Heart left ventricle (tissue), 16 donors: ENCODE results near the gene GAS7. TPM values are rescaled to one million over a fixed set of nuclear protein-coding genes. Genes with fewer than 3 reads are reported as not detected.

ENCODE experiments used
- ATAC-seq, 4 donors: fragments of 200-7000 bp; cut with Tn5 transposase; one replicate each; pipeline ENCODE4 v1.9.1; 2020 to 2022; ENCODE audit warnings: moderate library complexity in 4 of 4, mild to moderate bottlenecking in 3 of 4, moderate number of reproducible peaks in 1 of 4
- DNase-seq, 5 donors: peaks; one replicate each; pipeline ENCODE4 v3.0.0-alpha.2; 2020
- H3K27ac ChIP-seq, 12 donors: fragments of 200-600 bp; sonication (generic) in 4 of 12; one replicate each; pipeline versions ENCODE4 v1.5.0 to v1.8.0; 2016 to 2022; ENCODE audit warnings: mild to moderate bottlenecking in 2 of 12
- H3K27me3 ChIP-seq, 9 donors: fragments of 200-600 bp; sonication (generic) in 2 of 9; one replicate each; pipeline versions ENCODE4 v1.5.1 to v1.8.0; 2016 to 2022; ENCODE audit warnings: mild to moderate bottlenecking in 3 of 9
- H3K36me3 ChIP-seq, 9 donors: fragments of 200-600 bp; sonication (generic) in 2 of 9; one replicate each; pipeline versions ENCODE4 v1.5.0 to v1.8.0; 2018 to 2022; ENCODE audit warnings: mild to moderate bottlenecking in 2 of 9
- H3K4me1 ChIP-seq, 12 donors: fragments of 200-600 bp; sonication (generic) in 4 of 12; one replicate each; pipeline versions ENCODE4 v1.5.0 to v1.8.0; 2016 to 2022; ENCODE audit warnings: mild to moderate bottlenecking in 3 of 12
- H3K4me3 ChIP-seq, 12 donors: fragments of 200-600 bp; sonication (generic) in 4 of 12; one replicate each; pipeline versions ENCODE4 v1.5.0 to v1.8.0; 2017 to 2022; ENCODE audit warnings: mild to moderate bottlenecking in 9 of 12, moderate library complexity in 4 of 12
- H3K9me3 ChIP-seq, 12 donors: fragments of 200-600 bp; sonication (generic) in 4 of 12; one replicate each; pipeline versions ENCODE4 v1.5.0 to v1.8.0; 2016 to 2022; ENCODE audit warnings: mild to moderate bottlenecking in 1 of 12
- POLR2A ChIP-seq, 2 donors: fragments of 450-650 bp; IDR thresholded peaks; one replicate each; pipeline ENCODE4 v1.6.1; 2017; ENCODE audit warnings: antibody characterized with exemption in 2 of 2, mild to moderate bottlenecking in 2 of 2, moderate library complexity in 2 of 2
- WGBS, 4 donors: extraction: QIAGEN DNeasy Blood & Tissue Kit in 2 of 4; methylation state at CpG; one replicate each; pipeline versions ENCODE4 v1.1.5 to v1.1.7; 2013 to 2018; 5-methylcytosine and 5-hydroxymethylcytosine counted together
- intact Hi-C, 10 donors: fragments of 100-400 bp; cut with DNase I; formaldehyde crosslinking; loops; one replicate each; pipeline versions ENCODE4 v1.11.1 to v1.14.2; 2022
- polyA plus RNA-seq, 2 donors: library from polyadenylated mRNA; stranded (reverse); fragments of 200-250 nt; gene quantifications; one replicate each; pipeline ENCODE4 v1.2.3, GENCODE V29; 2013
- total RNA-seq, 9 donors: library from RNA; depleted of rRNA in 2 of 9; stranded (reverse); fragments of >200 nt in 2 of 9; fragmentation: NEBNext Ultra II Directional in 3 of 9; extraction: Animal tissue kit (Norgen Biotek cat#: 25700) in 3 of 9; gene quantifications; one replicate each; pipeline versions ENCODE4 v1.1.0 to v1.2.4, GENCODE V29; 2016 to 2023
- TF ChIP-seq, protein P1 (sequence below), 12 donors: fragments of 200-600 bp; sonication (generic) in 4 of 12; IDR thresholded peaks; one replicate each; pipeline versions ENCODE4 v1.5.0 to v1.8.0; 2018 to 2022; ENCODE audit warnings: antibody characterized with exemption in 12 of 12, mild to moderate bottlenecking in 5 of 12
- donor health status: ischemic (EF 13 %, LVEDD 7.1; RV severe dilation, severe dysfunction).
- donor health status: healthy with polysubstance abuse.
- donor health status: DM: no; HTN: yes; CAD: no.
- donor health status: DM: no; HTN: no; CAD: no.
- donor health status: ischemic (EF 25% LVEDD 6.9; RV normal size, moderate dysfunction).
- donor health status: ischemic (EF 25% LVEDD 5.7; RV mildly dilated, moderate dysfunction).
- donor health status: healthy.
- donor health status: DM: yes; HTN: yes; CAD: no.
- donor health status: ischemic (EF 35%, LVEDD 5.7; RV mildly dilated, moderate dysfunction).
- donor health status: nonischemic (EF 11% LVEDD 7.7; RV severe dilation, severe dysfunction).
- donor health status: DM: yes; HTN: yes; CAD: no.
- donor health status: PGD.
- donor health status: ischemic (EF 29% LVEDD 5.4; RV normal size, mild dysfunction).
- donor health status: nonischemic (EF 23%, LVEDD 6.1; RV moderate dilation, normal function).

GAS7 gene
- total and polyA plus RNA-seq, 11 donors = 19.4 to 86.5 (median 65.1) TPM

DNA sequence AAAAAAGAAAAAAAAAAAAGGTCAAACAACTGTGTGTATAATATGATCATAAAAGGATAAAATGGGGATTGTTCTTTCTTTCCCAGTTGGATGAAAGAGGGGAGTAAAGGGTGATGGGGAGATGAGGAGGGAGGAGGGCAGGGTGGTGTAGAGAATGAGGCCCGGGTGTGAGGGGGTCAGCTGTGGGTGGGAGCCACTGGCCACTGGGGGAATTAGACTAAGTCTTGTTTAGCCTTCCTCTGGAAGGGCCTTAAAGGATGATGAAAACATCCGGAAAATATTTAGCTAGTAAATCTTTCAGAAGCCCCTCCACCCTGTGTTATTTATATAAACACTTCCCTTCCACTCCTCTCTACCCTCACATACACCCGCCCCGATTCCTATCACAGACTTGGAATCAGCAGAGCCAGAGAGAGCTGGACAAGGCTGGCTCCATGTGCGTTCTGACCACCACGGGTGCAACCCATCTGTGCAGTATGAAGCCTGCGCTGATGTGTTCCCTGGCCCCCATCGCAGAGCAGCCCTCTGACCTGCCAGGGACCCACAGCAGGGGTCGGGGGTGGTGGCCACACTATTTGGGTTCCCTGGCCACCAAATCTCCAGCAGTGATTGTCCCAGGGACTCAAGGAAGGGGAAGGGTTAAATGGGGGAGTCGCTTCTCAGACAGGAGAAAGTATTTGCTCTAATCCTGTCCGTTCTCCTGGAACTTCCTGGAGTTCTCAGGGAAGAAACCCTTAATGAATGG is 72.7 kb downstream of the GAS7 start:
- intact Hi-C loops = loop anchor here in 1 of 10 donors (10.0 kb wide), 1 partner anchor 201 kb away; no protein-coding TSS in a partner anchor
- peaks cover 0 to 76% (median 38%) of the 10 kb centered on the region in 12 donors for H3K4me1 ChIP-seq

DNA sequence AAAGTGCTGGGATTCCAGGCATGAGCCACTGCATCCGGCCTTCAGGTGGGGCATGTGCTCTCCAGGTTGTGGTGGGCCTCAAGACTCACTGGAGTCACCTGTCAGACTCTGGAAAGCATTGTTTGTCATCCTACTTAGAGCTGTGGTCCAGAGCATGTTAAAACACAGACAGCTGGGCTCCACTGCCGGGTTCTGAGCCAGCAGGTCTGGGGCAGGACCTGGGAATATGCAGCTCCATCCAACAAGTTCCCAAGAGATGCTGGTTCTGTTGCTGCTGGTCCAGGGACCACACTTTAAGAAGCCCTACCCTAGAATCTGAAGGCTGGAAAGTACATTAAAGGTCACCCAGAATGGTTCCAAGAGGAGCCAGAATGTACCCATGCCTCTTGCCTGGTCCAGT is 75.3 kb downstream of the GAS7 start:
- ATAC-seq (no peak), DNase-seq (peak in 1 of 5 donors; percentile 55)
- H3K27ac ChIP-seq = peak overlapping the region in 11 of 12 donors; percentile 23 to 79 (median 59)
- TF ChIP-seq, protein P1, sequence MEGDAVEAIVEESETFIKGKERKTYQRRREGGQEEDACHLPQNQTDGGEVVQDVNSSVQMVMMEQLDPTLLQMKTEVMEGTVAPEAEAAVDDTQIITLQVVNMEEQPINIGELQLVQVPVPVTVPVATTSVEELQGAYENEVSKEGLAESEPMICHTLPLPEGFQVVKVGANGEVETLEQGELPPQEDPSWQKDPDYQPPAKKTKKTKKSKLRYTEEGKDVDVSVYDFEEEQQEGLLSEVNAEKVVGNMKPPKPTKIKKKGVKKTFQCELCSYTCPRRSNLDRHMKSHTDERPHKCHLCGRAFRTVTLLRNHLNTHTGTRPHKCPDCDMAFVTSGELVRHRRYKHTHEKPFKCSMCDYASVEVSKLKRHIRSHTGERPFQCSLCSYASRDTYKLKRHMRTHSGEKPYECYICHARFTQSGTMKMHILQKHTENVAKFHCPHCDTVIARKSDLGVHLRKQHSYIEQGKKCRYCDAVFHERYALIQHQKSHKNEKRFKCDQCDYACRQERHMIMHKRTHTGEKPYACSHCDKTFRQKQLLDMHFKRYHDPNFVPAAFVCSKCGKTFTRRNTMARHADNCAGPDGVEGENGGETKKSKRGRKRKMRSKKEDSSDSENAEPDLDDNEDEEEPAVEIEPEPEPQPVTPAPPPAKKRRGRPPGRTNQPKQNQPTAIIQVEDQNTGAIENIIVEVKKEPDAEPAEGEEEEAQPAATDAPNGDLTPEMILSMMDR (IDR thresholded peaks at IDR 0.05) = no peak
- no peak for TF ChIP-seq POLR2A (IDR thresholded peaks at IDR 0.05)
- WGBS, 4 donors = 69 to 85% (median 70%) methylated on average over 2 of the region's 2 CpGs
- H3K4me3 ChIP-seq = no peak overlapping the region
- no peaks in the 10 kb centered on the region for H3K9me3 ChIP-seq
- intact Hi-C loops = loop anchor here in 2 of 10 donors (5.0 to 10.0 kb wide), 4 partner anchors 74 to 198 kb away; partner anchors contain the start of gene GAS7 (in 1 of the 2)
- H3K27me3 ChIP-seq = no peaks in the 10 kb centered on the region
- H3K36me3 ChIP-seq = no peaks in the 10 kb centered on the region
- peaks cover 0 to 87% (median 56%) of the 10 kb centered on the region in 12 donors for H3K4me1 ChIP-seq

More for the DNA sequence above, 72.7 kb downstream of the GAS7 start:
- peak overlapping the region in 1 of 12 donors; percentile 8 for H3K4me3 ChIP-seq
- H3K27ac ChIP-seq = peak overlapping the region in 10 of 12 donors; percentile 37 to 79 (median 56)
- DNase-seq = no peak
- no peaks in the 10 kb centered on the region for H3K36me3 ChIP-seq
- ATAC-seq = no peak
- no peaks in the 10 kb centered on the region for H3K9me3 ChIP-seq
- 38 to 52% (median 45%) methylated on average over 11 of the region's 11 CpGs for WGBS, 4 donors
- no peaks in the 10 kb centered on the region for H3K27me3 ChIP-seq
- TF ChIP-seq, protein P1 (IDR thresholded peaks at IDR 0.05) = no peak
- no peak for TF ChIP-seq POLR2A (IDR thresholded peaks at IDR 0.05)

DNA sequence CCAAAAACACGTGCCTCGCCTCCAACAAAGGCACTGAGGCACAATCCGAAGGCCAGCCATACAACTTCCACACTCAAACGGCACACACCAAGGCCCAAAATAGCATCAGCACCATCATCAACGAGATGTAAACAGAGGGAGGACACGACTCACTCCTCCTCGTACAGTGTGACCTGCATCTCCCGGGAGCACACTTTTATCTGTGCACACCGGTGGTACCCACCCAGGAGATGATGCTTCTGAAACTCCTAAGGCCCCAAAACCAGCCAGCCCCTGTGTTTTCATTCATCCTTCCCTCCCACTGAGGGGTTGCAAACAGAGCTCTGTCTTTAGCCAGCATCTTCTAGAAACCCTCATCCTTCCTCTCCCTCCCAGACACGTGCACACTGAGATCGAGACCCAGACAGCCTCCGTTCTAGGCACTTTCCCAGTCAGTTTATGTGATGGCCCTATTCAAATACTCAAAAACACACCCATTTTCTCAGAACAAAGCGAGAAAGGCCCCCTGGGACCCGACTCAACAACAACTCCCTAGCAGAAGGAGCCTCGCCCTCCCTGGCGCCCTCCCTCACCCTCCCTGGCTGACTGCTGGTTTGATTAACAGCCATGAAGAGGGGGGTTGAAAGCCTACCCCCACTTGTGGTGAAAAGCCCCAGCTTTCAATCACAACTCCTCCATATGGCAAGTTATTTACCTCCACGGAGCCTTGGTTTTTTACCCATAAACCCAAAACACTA is 76.3 kb downstream of the GAS7 start:
- H3K27me3 ChIP-seq = no peaks in the 10 kb centered on the region
- no peak overlapping the region for H3K4me3 ChIP-seq
- H3K9me3 ChIP-seq = no peaks in the 10 kb centered on the region
- H3K36me3 ChIP-seq = no peaks in the 10 kb centered on the region
- DNase-seq (peak in 1 of 5 donors; percentile 77), ATAC-seq (no peak)
- H3K4me1 ChIP-seq = peaks cover 0 to 87% (median 57%) of the 10 kb centered on the region in 12 donors
- H3K27ac ChIP-seq = peak overlapping the region in 3 of 12 donors; percentile 3 to 69 (median 19)
- WGBS, 4 donors = 54 to 63% (median 59%) methylated on average over 15 to 17 of the region's 17 CpGs
- intact Hi-C loops = loop anchor here in 2 of 10 donors (5.0 to 10.0 kb wide), 4 partner anchors 75 to 197 kb away; partner anchors contain the start of gene GAS7 (in 1 of the 2)
- TF ChIP-seq POLR2A (IDR thresholded peaks at IDR 0.05) = no peak
- TF ChIP-seq, protein P1 (IDR thresholded peaks at IDR 0.05) = no peak

DNA sequence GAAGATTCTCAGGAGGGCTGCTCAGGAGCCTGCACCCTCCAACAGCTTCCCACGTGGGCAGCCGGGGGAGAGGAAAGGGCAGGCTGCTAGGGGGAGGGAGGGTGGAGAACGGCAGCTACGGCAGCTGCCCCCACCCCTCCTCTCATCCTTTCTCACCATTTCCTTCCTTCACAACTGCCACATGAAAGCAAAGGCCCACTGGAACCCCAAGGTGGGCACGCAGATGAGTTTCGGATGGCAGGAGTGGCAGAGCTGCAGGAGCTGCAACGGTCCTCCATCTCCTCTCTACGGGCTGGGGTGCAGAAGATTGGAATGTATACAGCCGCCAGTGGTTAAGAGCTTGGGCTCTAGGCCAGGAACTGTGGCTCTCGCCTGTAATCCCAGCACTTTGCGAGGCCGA is 77.7 kb downstream of the GAS7 start:
- no peak for TF ChIP-seq POLR2A (IDR thresholded peaks at IDR 0.05)
- TF ChIP-seq, protein P1 (IDR thresholded peaks at IDR 0.05) = no peak
- no peaks in the 10 kb centered on the region for H3K36me3 ChIP-seq
- H3K27me3 ChIP-seq = no peaks in the 10 kb centered on the region
- H3K4me3 ChIP-seq = no peak overlapping the region
- WGBS, 4 donors = 37 to 47% (median 41%) methylated on average over 12 of the region's 12 CpGs
- intact Hi-C loops = loop anchor here in 2 of 10 donors (5.0 to 10.0 kb wide), 4 partner anchors 77 to 196 kb away; partner anchors contain the start of gene GAS7 (in 1 of the 2)
- ATAC-seq (no peak), DNase-seq (no peak)
- peak overlapping the region in 8 of 12 donors; percentile 11 to 67 (median 48) for H3K27ac ChIP-seq
- H3K9me3 ChIP-seq = no peaks in the 10 kb centered on the region
- H3K4me1 ChIP-seq = peaks cover 0 to 87% (median 58%) of the 10 kb centered on the region in 12 donors
